ENCODE data around the gene TMA7B. TPM values are rescaled to one million over a fixed set of nuclear protein-coding genes. Genes with fewer than 3 reads are reported as not detected.

TMA7B gene
- total RNA-seq, 2 donors from 2014 or later: 0.20 TPM; not detected in 1

GRCh38 chr22:39933741-39934140 is 26.5 kb upstream of the TMA7B start:
- no peak overlapping the region for H3K27ac ChIP-seq
- no peaks in the 10 kb centered on the region for H3K27me3 ChIP-seq

GRCh38 chr22:39935116-39935515 is 25.1 kb upstream of the TMA7B start:
- Histone ChIP-seq H3K27ac (no peak overlapping the region), H3K36me3 (no peaks in the 10 kb centered on the region), H3K4me3 (no peak overlapping the region), H3K27me3 (no peaks in the 10 kb centered on the region), H3K9ac (ENCODE audit: low read depth in 2 of 2, low read length in 2 of 2) (no peak overlapping the region), H3K4me1 (no peaks in the 10 kb centered on the region), H3K9me3 (no peaks in the 10 kb centered on the region)
- DNase-seq: no peak
- TF ChIP-seq CTCF (IDR thresholded peaks at IDR 0.05): no peak
- intact Hi-C loops (cut with DNase I): no loop called here

More at GRCh38 chr22:39933741-39934140, 26.5 kb upstream of the TMA7B start:
- no peak for TF ChIP-seq CTCF (IDR thresholded peaks at IDR 0.05)
- DNase-seq: no peak
- intact Hi-C loops (cut with DNase I): loop anchor here (5.0 kb wide), 1 partner anchor 89 kb away; no protein-coding TSS in a partner anchor
- Histone ChIP-seq H3K9ac (ENCODE audit: low read depth in 2 of 2, low read length in 2 of 2) (no peak overlapping the region), H3K9me3 (no peaks in the 10 kb centered on the region), H3K4me1 (no peaks in the 10 kb centered on the region), H3K4me3 (no peak overlapping the region), H3K36me3 (no peaks in the 10 kb centered on the region)

DNA sequence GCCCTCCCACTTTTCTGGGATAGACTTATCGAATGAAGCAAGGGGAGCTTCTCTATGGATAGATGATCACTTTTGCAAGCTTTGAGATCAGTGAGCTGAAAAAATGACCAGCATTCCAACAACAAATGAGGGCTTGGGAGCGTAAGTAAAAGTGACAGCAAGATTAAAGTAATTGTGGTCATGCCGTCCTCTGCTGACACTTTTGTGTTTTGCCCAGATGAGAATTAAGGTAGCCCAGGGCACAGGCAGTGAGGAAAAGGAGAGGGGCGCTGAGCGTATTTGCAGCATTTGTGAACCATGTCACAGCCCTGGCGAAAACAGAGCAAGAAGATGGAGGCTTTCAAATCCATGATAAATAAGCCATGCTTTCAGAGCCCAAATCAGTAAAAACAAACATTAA is 24.6 kb upstream of the TMA7B start:
- no peaks in the 10 kb centered on the region for H3K9me3 ChIP-seq
- no peak overlapping the region for H3K9ac ChIP-seq (ENCODE audit: low read depth in 2 of 2, low read length in 2 of 2)
- no peak overlapping the region for H3K27ac ChIP-seq
- intact Hi-C loops (cut with DNase I): no loop called here
- no peaks in the 10 kb centered on the region for H3K4me1 ChIP-seq
- no peaks in the 10 kb centered on the region for H3K27me3 ChIP-seq
- TF ChIP-seq CTCF (IDR thresholded peaks at IDR 0.05): no peak
- DNase-seq: no peak
- H3K4me3 ChIP-seq: no peak overlapping the region
- H3K36me3 ChIP-seq: no peaks in the 10 kb centered on the region

DNA sequence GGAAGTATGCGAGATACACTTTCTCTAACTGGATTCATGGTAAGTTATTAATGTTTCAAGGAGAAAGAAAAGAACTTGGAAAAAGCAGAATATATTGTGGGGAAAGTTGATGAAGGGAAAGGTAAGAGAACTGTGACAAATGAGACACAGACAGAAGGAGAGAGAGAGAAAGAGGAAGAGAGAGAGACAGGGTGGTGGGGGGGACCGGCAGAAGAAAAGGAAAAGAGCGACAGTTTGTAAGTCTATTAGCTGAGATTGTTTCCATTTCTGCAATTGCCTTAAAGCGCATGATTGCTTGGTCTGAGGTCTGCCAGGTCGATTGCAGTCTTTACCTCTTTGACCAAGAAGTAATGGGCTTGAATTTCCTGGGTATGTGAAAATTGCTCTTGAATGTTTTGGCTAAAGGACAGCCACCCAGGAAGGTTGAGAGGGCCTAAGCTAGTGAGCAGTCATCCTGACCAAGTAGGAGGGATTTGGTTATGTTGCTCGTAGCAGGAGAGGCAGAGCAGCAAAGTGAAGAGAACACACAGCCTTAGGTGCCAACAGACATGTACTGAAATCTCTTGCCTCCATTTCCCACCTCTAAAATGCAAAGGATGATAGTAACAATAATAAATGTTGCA is 23.6 kb upstream of the TMA7B start:
- Histone ChIP-seq H3K27ac (no peak overlapping the region), H3K4me1 (no peaks in the 10 kb centered on the region), H3K9ac (ENCODE audit: low read depth in 2 of 2, low read length in 2 of 2) (no peak overlapping the region), H3K4me3 (no peak overlapping the region), H3K36me3 (no peaks in the 10 kb centered on the region), H3K27me3 (no peaks in the 10 kb centered on the region), H3K9me3 (no peaks in the 10 kb centered on the region)
- no peak for TF ChIP-seq CTCF (IDR thresholded peaks at IDR 0.05)
- no peak for DNase-seq
- intact Hi-C loops (cut with DNase I): no loop called here

DNA sequence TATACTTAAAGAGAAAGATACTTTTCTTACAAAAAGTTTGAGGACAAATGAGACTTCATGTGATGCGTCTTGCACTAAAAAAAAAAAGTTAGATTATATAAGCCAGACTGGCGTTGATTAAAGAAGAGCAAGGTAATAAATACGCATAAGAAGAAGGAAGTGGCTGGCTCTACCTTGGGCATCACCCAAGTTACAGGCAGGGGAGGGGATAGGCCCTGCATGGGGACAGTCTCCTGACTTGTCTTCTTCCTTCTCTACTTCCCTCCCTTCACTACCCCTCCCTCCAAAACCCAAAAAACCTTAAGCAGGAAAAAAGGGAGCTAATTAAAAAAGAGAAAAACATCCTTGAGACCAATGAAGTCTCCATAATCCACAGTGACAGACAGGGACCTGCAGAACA is 22.3 kb upstream of the TMA7B start:
- Histone ChIP-seq H3K4me3 (no peak overlapping the region), H3K9ac (ENCODE audit: low read depth in 2 of 2, low read length in 2 of 2) (no peak overlapping the region), H3K27me3 (no peaks in the 10 kb centered on the region), H3K27ac (no peak overlapping the region), H3K36me3 (no peaks in the 10 kb centered on the region), H3K9me3 (no peaks in the 10 kb centered on the region), H3K4me1 (no peaks in the 10 kb centered on the region)
- no peak for DNase-seq
- intact Hi-C loops (cut with DNase I): no loop called here
- TF ChIP-seq CTCF (IDR thresholded peaks at IDR 0.05): no peak

All from colonic mucosa (tissue), 4 donors.